H1 (cell line): ENCODE data around the gene LCOR. TPM values are rescaled to one million over a fixed set of nuclear protein-coding genes. Genes with fewer than 3 reads are reported as not detected.
A peak's percentile ranks its signal among the peaks of the same experiment; 100 is the strongest.

Experiments used
- CTCF ChIA-PET: fragments of 300-600 bp; sonication (Branson Sonifier 250); formaldehyde crosslinking; loops from one replicate; lab custom pipeline; 2021; ENCODE audit not compliant: partially characterized antibody; lab: Charles Lee
- POLR2A ChIA-PET: fragments of 300-600 bp; sonication (Branson Sonifier 250); formaldehyde crosslinking; loops from one replicate; lab custom pipeline; 2021; ENCODE audit warnings: inconsistent platforms; ENCODE audit not compliant: partially characterized antibody; lab: Charles Lee
- DNase-seq, 2 experiments: peaks; one replicate each; pipeline versions ENCODE4 v3.0.0 to v3.0.0-alpha.2; 2010 to 2022; ENCODE audit warnings: low spot score in 2 of 2, low read depth in 1 of 2, mixed read lengths in 1 of 2
- FAIRE-seq: peaks from 2 replicates; lab custom pipeline; 2011; peaks lifted over from hg19 to GRCh38; lab: Jason Lieb, UNC
- H2AFZ ChIP-seq: 2 replicates; pipeline ENCODE4 v1.8.1; 2012; ENCODE audit warnings: low read length, inconsistent platforms
- H2AK5ac ChIP-seq: 2 replicates; pipeline ENCODE4 v1.6.1; 2013; ENCODE audit warnings: low read depth, low read length
- H2BK120ac ChIP-seq: replicated peaks from 2 replicates; pipeline ENCODE3; 2013; ENCODE audit warnings: low read depth, low read length, inconsistent platforms
- H2BK12ac ChIP-seq: 2 replicates; pipeline ENCODE4 v1.6.1; 2013; ENCODE audit warnings: low read depth, low read length
- H2BK15ac ChIP-seq: 2 replicates; pipeline ENCODE4 v1.6.1; 2013; ENCODE audit warnings: low read length
- H2BK20ac ChIP-seq: 2 replicates; pipeline ENCODE4 v1.6.1; 2013; ENCODE audit warnings: low read length
- H2BK5ac ChIP-seq: 2 replicates; pipeline ENCODE4 v1.6.1; 2013; ENCODE audit warnings: low read depth, low read length
- H3K14ac ChIP-seq: 2 replicates; pipeline ENCODE4 v1.6.1; 2013; ENCODE audit warnings: inconsistent platforms; ENCODE audit not compliant: insufficient read length
- H3K18ac ChIP-seq: 2 replicates; pipeline ENCODE4 v1.6.1; 2013; ENCODE audit warnings: low read length; ENCODE audit errors: extremely low read depth
- H3K23ac ChIP-seq: 2 replicates; pipeline ENCODE4 v1.6.1; 2013; ENCODE audit warnings: inconsistent platforms; ENCODE audit not compliant: insufficient read length
- H3K23me2 ChIP-seq: 2 replicates; pipeline ENCODE4 v1.6.1; 2013; ENCODE audit warnings: low read depth, low read length
- H3K27ac ChIP-seq: 2 replicates; pipeline ENCODE4 v1.6.1; 2011; ENCODE audit warnings: low read depth, low read length, inconsistent platforms
- H3K27me3 ChIP-seq, 4 experiments: replicated peaks in 1 of 4; 1 replicate in 1 of 4; 2 replicates in 3 of 4; pipeline versions ENCODE4 v1.6.1 to v1.8.1; 2011 to 2013; ENCODE audit warnings: low read length in 3 of 4, mild to moderate bottlenecking in 3 of 4, inconsistent platforms in 2 of 4, mixed read lengths in 2 of 4, moderate library complexity in 1 of 4; ENCODE audit not compliant: control insufficient read depth in 3 of 4, insufficient read depth in 3 of 4; ENCODE audit errors: extremely low read depth in 1 of 4
- H3K36me3 ChIP-seq, 4 experiments: 2 replicates each; pipeline versions ENCODE4 v1.6.1 to v1.8.1; 2011 to 2013; ENCODE audit warnings: mild to moderate bottlenecking in 4 of 4, low read length in 3 of 4, moderate library complexity in 2 of 4, control low read depth in 1 of 4, inconsistent platforms in 1 of 4; ENCODE audit not compliant: insufficient read depth in 4 of 4, control insufficient read depth in 2 of 4
- H3K4ac ChIP-seq: replicated peaks from 2 replicates; pipeline ENCODE3; 2013; ENCODE audit warnings: low read length, low read depth, mixed read lengths, inconsistent platforms; ENCODE audit not compliant: insufficient read length
- H3K4me1 ChIP-seq, 4 experiments: replicated peaks in 1 of 4; 1 replicate in 1 of 4; 2 replicates in 3 of 4; pipeline versions ENCODE4 v1.6.1 to v1.8.1; 2011 to 2013; ENCODE audit warnings: low read length in 3 of 4, inconsistent platforms in 2 of 4, mixed read lengths in 1 of 4; ENCODE audit not compliant: insufficient read depth in 4 of 4, control insufficient read depth in 3 of 4
- H3K4me2 ChIP-seq, 2 experiments: 2 replicates each; pipeline versions ENCODE4 v1.6.1 to v1.8.1; 2011 to 2013; ENCODE audit warnings: low read depth in 2 of 2, low read length in 2 of 2, control low read depth in 1 of 2, inconsistent platforms in 1 of 2, mild to moderate bottlenecking in 1 of 2; ENCODE audit not compliant: insufficient read depth in 1 of 2
- H3K4me3 ChIP-seq, 4 experiments: fragments of 200-600, 300-600 bp in 1 of 4; sonication (generic), shearing (Covaris generic), sonication (Bioruptor Twin) in 1 of 4; 2 replicates each; pipeline versions ENCODE4 v1.5.1 to v1.8.1; 2011 to 2016; ENCODE audit warnings: low read length in 4 of 4, low read depth in 3 of 4, control low read depth in 2 of 4, inconsistent platforms in 2 of 4, mild to moderate bottlenecking in 2 of 4, mixed read lengths in 1 of 4, moderate library complexity in 1 of 4; ENCODE audit not compliant: insufficient read depth in 2 of 4; ENCODE audit errors: extremely low read depth in 1 of 4
- H3K56ac ChIP-seq: replicated peaks from 2 replicates; pipeline ENCODE3; 2013; ENCODE audit warnings: low read depth, mild to moderate bottlenecking, mixed read lengths, low read length, inconsistent platforms; ENCODE audit not compliant: insufficient read length
- H3K79me1 ChIP-seq: 2 replicates; pipeline ENCODE4 v1.6.1; 2013; ENCODE audit warnings: low read depth, low read length, control low read depth
- H3K79me2 ChIP-seq, 2 experiments: 2 replicates each; pipeline versions ENCODE4 v1.6.1 to v1.8.1; 2012 to 2013; ENCODE audit warnings: low read length in 2 of 2, mild to moderate bottlenecking in 2 of 2, inconsistent platforms in 1 of 2; ENCODE audit not compliant: insufficient read depth in 2 of 2, control insufficient read depth in 1 of 2
- H3K9ac ChIP-seq, 4 experiments: replicated peaks in 1 of 4; 1 replicate in 1 of 4; 2 replicates in 3 of 4; pipeline versions ENCODE4 v1.6.1 to v1.8.1; 2011 to 2013; ENCODE audit warnings: low read depth in 3 of 4, low read length in 3 of 4, control low read depth in 2 of 4, mild to moderate bottlenecking in 2 of 4, moderate library complexity in 2 of 4, inconsistent platforms in 1 of 4; ENCODE audit errors: extremely low read depth in 1 of 4
- H3K9me3 ChIP-seq, 2 experiments: 2 replicates each; pipeline versions ENCODE4 v1.6.1 to v1.8.1; 2012 to 2013; ENCODE audit warnings: mild to moderate bottlenecking in 2 of 2, moderate library complexity in 2 of 2, control low read depth in 1 of 2, inconsistent platforms in 1 of 2, low read depth in 1 of 2, low read length in 1 of 2, mixed read lengths in 1 of 2; ENCODE audit not compliant: insufficient read depth in 2 of 2
- H4K20me1 ChIP-seq, 2 experiments: replicated peaks in 1 of 2; 2 replicates each; pipeline versions ENCODE3 to v1.8.1; 2011 to 2013; ENCODE audit warnings: inconsistent platforms in 2 of 2, low read length in 2 of 2, mild to moderate bottlenecking in 1 of 2; ENCODE audit not compliant: insufficient read depth in 2 of 2, control insufficient read depth in 1 of 2
- H4K5ac ChIP-seq: 2 replicates; pipeline ENCODE4 v1.6.1; 2013; ENCODE audit warnings: low read length, low read depth, mixed read lengths, inconsistent platforms; ENCODE audit not compliant: insufficient read length
- H4K8ac ChIP-seq: 2 replicates; pipeline ENCODE4 v1.8.0; 2013; ENCODE audit warnings: mild to moderate bottlenecking, moderate library complexity, low read length, inconsistent platforms; ENCODE audit not compliant: insufficient read depth; ENCODE audit errors: extremely low read depth
- H4K91ac ChIP-seq: replicated peaks from 2 replicates; pipeline ENCODE3; 2013; ENCODE audit warnings: low read length, mixed read lengths, inconsistent platforms; ENCODE audit not compliant: insufficient read length
- BCL11A ChIP-seq, 2 experiments: IDR thresholded peaks; one replicate each; pipeline ENCODE4 v1.6.1; 2011; ENCODE audit warnings: low read depth in 2 of 2, low read length in 2 of 2, mild to moderate bottlenecking in 2 of 2
- HDAC2 ChIP-seq, 2 experiments: fragments of 300-600 bp in 1 of 2; sonication (generic) in 1 of 2; IDR thresholded peaks; 2 replicates each; pipeline ENCODE4 v1.6.1; 2011 to 2012; ENCODE audit warnings: low read depth in 2 of 2, low read length in 2 of 2, mild to moderate bottlenecking in 2 of 2, moderate library complexity in 2 of 2, borderline replicate concordance in 1 of 2, inconsistent platforms in 1 of 2
- RAD21 ChIP-seq, 2 experiments: IDR thresholded peaks in 1 of 2; conservative IDR thresholded peaks in 1 of 2; 2 replicates each; pipeline ENCODE4 v1.6.1; 2011; ENCODE audit warnings: low read depth in 2 of 2, low read length in 2 of 2, improper control_type of control experiment in 1 of 2, inconsistent platforms in 1 of 2, mild to moderate bottlenecking in 1 of 2, moderate library complexity in 1 of 2
- RNF2 ChIP-seq: fragments of 200-900, 300-1000 bp; sonication (generic); IDR thresholded peaks from 2 replicates; pipeline ENCODE4 v1.7.1; 2016; ENCODE audit warnings: borderline replicate concordance, low read depth, mild to moderate bottlenecking, antibody characterized with exemption, low read length; ENCODE audit not compliant: poor library complexity, severe bottlenecking; ENCODE audit errors: missing control alignments
- WGBS, 2 experiments: shearing (Covaris generic) in 1 of 2; methylation state at CpG; one replicate each; pipeline versions ENCODE4 v1.1.6 to v1.1.7; 2013 to 2015; ENCODE audit warnings: low lambda C conversion rate in 2 of 2, mixed read lengths in 2 of 2, inconsistent platforms in 1 of 2, low coverage in 1 of 2, missing lambda C conversion rate in 1 of 2; ENCODE audit not compliant: insufficient replicate concordance in 2 of 2, insufficient coverage in 1 of 2, insufficient read length in 1 of 2; ENCODE audit errors: extremely low coverage in 1 of 2, missing lambda C conversion rate in 1 of 2; 5-methylcytosine and 5-hydroxymethylcytosine counted together
- polyA plus RNA-seq, 7 experiments: library from polyadenylated mRNA; depleted of rRNA in 3 of 7; stranded (reverse) in 5 of 7; unstranded in 2 of 7; fragments of >200 nt in 5 of 7; fragments of 200-250 nt in 2 of 7; gene quantifications; 1 replicate in 5 of 7; 2 replicates in 1 of 7; 4 replicates in 1 of 7; pipeline versions ENCODE4 v1.2.1 to v1.2.3, GENCODE V29; 2011 to 2013; ENCODE audit warnings: missing spikeins in 2 of 7, mixed read lengths in 2 of 7
- total RNA-seq: library from RNA; stranded (reverse); fragmentation: NEBNext Ultra II Directional; extraction: Animal tissue kit (Norgen Biotek cat#: 25700); gene quantifications from 2 replicates; pipeline ENCODE4 v1.2.1, GENCODE V29; 2021
- TF ChIP-seq, protein P1 (sequence below), 3 experiments: IDR thresholded peaks; 1 replicate in 2 of 3; 2 replicates in 1 of 3; pipeline versions ENCODE4 v1.5.1 to v1.6.1; 2011; ENCODE audit warnings: low read length in 3 of 3, mild to moderate bottlenecking in 3 of 3, inconsistent platforms in 2 of 3, low read depth in 1 of 3, moderate library complexity in 1 of 3; ENCODE audit not compliant: insufficient read depth in 1 of 3; ENCODE audit errors: control extremely low read depth in 1 of 3
- TF ChIP-seq, protein P2 (sequence below): IDR thresholded peaks from 2 replicates; pipeline ENCODE4 v1.6.1; 2012; ENCODE audit warnings: inconsistent platforms

Gene LCOR
- total and polyA plus RNA-seq, 2 of the 8 experiments (the other 6 are each of a cell fraction or from before 2014, with no cell fraction given) = 4.7 to 25.5 TPM

- no peak for FAIRE-seq
- Histone ChIP-seq H3K79me2 (no peaks in the 10 kb centered on the region), H2BK15ac (no peak overlapping the region), H3K4me1 (no peaks in the 10 kb centered on the region), H3K14ac (no peak overlapping the region), H2BK12ac (no peak overlapping the region), H2AFZ (no peak overlapping the region), H3K27ac (no peak overlapping the region), H4K20me1 (no peaks in the 10 kb centered on the region), H3K36me3 (no peaks in the 10 kb centered on the region), H3K27me3 (no peaks in the 10 kb centered on the region), H3K9ac (no peak overlapping the region), H3K23me2 (no peaks in the 10 kb centered on the region), H3K18ac (no peak overlapping the region)
- CTCF ChIA-PET = interaction anchor here (0.6 to 8.1 kb wide), 13 partner anchors 11 to 216 kb away, joined by 3 to 47 read pairs (median 3); no protein-coding TSS in a partner anchor
- WGBS, 2 experiments = 91% methylated on average over 25 of the region's 25 CpGs; no CpG with 5 or more reads in 1 of the 2 experiments
- TF ChIP-seq, protein P1, sequence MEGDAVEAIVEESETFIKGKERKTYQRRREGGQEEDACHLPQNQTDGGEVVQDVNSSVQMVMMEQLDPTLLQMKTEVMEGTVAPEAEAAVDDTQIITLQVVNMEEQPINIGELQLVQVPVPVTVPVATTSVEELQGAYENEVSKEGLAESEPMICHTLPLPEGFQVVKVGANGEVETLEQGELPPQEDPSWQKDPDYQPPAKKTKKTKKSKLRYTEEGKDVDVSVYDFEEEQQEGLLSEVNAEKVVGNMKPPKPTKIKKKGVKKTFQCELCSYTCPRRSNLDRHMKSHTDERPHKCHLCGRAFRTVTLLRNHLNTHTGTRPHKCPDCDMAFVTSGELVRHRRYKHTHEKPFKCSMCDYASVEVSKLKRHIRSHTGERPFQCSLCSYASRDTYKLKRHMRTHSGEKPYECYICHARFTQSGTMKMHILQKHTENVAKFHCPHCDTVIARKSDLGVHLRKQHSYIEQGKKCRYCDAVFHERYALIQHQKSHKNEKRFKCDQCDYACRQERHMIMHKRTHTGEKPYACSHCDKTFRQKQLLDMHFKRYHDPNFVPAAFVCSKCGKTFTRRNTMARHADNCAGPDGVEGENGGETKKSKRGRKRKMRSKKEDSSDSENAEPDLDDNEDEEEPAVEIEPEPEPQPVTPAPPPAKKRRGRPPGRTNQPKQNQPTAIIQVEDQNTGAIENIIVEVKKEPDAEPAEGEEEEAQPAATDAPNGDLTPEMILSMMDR (IDR thresholded peaks at IDR 0.05; ENCODE audit: control extremely low read depth in 1 of 3, insufficient read depth in 1 of 3, low read depth in 1 of 3, low read length in 3 of 3) = peak; percentile 57 to 65 (median 62)
- TF ChIP-seq RAD21 (IDR thresholded peaks at IDR 0.05 in 1 of 2, conservative IDR thresholded peaks at IDR 0.05 in 1 of 2; ENCODE audit: low read depth in 2 of 2, low read length in 2 of 2) (peak; percentile 42 to 62; a peak in 3 of 4 replicates), HDAC2 (IDR thresholded peaks at IDR 0.05; ENCODE audit: borderline replicate concordance in 1 of 2, low read depth in 2 of 2, low read length in 2 of 2) (no peak), RNF2 (no peak), BCL11A (IDR thresholded peaks at IDR 0.05; ENCODE audit: low read depth in 2 of 2, low read length in 2 of 2) (no peak)
- TF ChIP-seq, protein P2, sequence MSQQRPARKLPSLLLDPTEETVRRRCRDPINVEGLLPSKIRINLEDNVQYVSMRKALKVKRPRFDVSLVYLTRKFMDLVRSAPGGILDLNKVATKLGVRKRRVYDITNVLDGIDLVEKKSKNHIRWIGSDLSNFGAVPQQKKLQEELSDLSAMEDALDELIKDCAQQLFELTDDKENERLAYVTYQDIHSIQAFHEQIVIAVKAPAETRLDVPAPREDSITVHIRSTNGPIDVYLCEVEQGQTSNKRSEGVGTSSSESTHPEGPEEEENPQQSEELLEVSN = no peak
- TF ChIP-seq, all 59 proteins: peak for 2
- H3K79me1 ChIP-seq = no peaks in the 10 kb centered on the region
- no peak overlapping the region for H3K4me3 ChIP-seq
- H2AK5ac ChIP-seq = no peak overlapping the region
- H3K9me3 ChIP-seq = no peaks in the 10 kb centered on the region
- no peak overlapping the region for H3K56ac ChIP-seq
- H2BK120ac ChIP-seq = no peak overlapping the region
- H4K8ac ChIP-seq = no peak overlapping the region
- H4K5ac ChIP-seq = no peak overlapping the region
- H3K23ac ChIP-seq = no peak overlapping the region
- H2BK5ac ChIP-seq = no peak overlapping the region
- no peak overlapping the region for H4K91ac ChIP-seq
- no peak overlapping the region for H3K4me2 ChIP-seq
- H2BK20ac ChIP-seq = no peak overlapping the region
- H3K4ac ChIP-seq = no peak overlapping the region
- POLR2A ChIA-PET = interaction anchor here (2.0 kb wide), 1 partner anchor 12 kb away, joined by 6 read pairs; no protein-coding TSS in a partner anchor
- no peak for DNase-seq
Measured at GRCh38 chr10:97000487-97001182, 168.5 kb downstream of the LCOR start.
